ENCODE results near the gene HIP1.
"Not testable (repeated sequence)": the region's sequence is repeated elsewhere in the genome, so short reads cannot be mapped to it uniquely, and the experiment has no call there.

Gene HIP1

GRCh38 chr7:75704928-75705327 lies 33.8 kb downstream of the HIP1 start:
- Mint-ChIP-seq H3K9me3 (peaks cover 5% of the 10 kb centered on the region), H3K4me1 (no peaks in the 10 kb centered on the region), H3K27ac (no peak overlapping the region), H3K4me3 (no peak overlapping the region), H3K27me3 (no peaks in the 10 kb centered on the region), H3K36me3 (peaks cover 2% of the 10 kb centered on the region)

DNA sequence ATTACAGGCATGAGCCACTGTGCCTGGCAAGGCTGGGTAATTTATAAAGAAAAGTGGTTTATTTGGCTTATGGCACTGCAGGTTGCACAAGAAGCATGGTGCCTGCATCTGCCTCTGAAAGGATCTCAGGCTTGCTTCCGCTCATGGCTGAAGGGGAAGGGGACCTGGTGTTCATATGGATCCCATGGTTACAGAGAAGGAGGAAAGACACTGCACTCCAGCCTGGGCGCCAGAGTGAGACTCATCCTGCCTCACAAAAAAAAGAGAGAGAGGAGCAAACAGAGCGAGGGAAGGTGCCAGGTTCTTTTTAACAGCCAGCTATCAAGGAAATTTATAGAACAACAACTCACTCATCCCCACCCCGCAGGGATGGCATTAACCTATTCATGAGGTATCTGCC lies 36.2 kb downstream of the HIP1 start:
- Mint-ChIP-seq H3K27ac (no peak overlapping the region), H3K4me3 (no peak overlapping the region), H3K36me3 (no peaks in the 10 kb centered on the region), H3K4me1 (no peaks in the 10 kb centered on the region), H3K27me3 (no peaks in the 10 kb centered on the region), H3K9me3 (no peaks in the 10 kb centered on the region)

- Mint-ChIP-seq H3K4me3 (no peak overlapping the region), H3K36me3 (no peaks in the 10 kb centered on the region), H3K27me3 (no peaks in the 10 kb centered on the region), H3K27ac (no peak overlapping the region), H3K9me3 (no peaks in the 10 kb centered on the region), H3K4me1 (no peaks in the 10 kb centered on the region)
These were observed 38.7 kb downstream of the HIP1 start for GRCh38 chr7:75699993-75700392.

GRCh38 chr7:75698358-75698757 lies 40.4 kb downstream of the HIP1 start:
- Mint-ChIP-seq H3K27me3 (no peaks in the 10 kb centered on the region), H3K9me3 (no peaks in the 10 kb centered on the region), H3K36me3 (no peaks in the 10 kb centered on the region), H3K4me3 (no peak overlapping the region), H3K4me1 (no peaks in the 10 kb centered on the region), H3K27ac (no peak overlapping the region)

GRCh38 chr7:75696263-75697037 lies 42.3 kb downstream of the HIP1 start:
- no peaks in the 10 kb centered on the region for H3K27me3 Mint-ChIP-seq
- no peaks in the 10 kb centered on the region for H3K9me3 Mint-ChIP-seq
- H3K27ac Mint-ChIP-seq, result no peak overlapping the region
- no peaks in the 10 kb centered on the region for H3K4me1 Mint-ChIP-seq
- no peak overlapping the region for H3K4me3 Mint-ChIP-seq
- H3K36me3 Mint-ChIP-seq, result no peaks in the 10 kb centered on the region

GRCh38 chr7:75694638-75695399 lies 43.9 kb downstream of the HIP1 start:
- H3K27ac Mint-ChIP-seq, result no peak overlapping the region
- no peaks in the 10 kb centered on the region for H3K4me1 Mint-ChIP-seq
- no peaks in the 10 kb centered on the region for H3K36me3 Mint-ChIP-seq
- H3K9me3 Mint-ChIP-seq, result no peaks in the 10 kb centered on the region
- no peaks in the 10 kb centered on the region for H3K27me3 Mint-ChIP-seq
- H3K4me3 Mint-ChIP-seq, result no peak overlapping the region

DNA sequence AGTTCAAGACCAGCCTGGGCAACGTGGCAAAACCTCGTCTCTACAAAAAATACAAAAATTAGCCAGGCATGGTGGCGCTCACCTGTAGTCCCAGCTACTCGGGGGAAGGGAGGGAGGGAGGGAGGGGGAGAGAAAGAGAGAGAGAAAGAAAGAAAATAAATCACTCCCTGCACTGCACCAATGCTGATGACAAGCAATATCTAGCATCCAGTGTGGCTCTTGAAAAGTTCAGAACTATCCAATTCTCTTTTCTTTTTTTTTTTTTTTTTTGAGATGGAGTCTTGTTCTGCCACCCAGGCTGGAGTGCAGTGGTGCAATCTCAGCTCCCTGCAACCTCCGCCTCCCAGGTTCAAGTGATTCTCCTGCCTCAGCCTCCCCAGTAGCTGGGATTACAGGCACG lies 45.1 kb downstream of the HIP1 start:
- not testable (repeated sequence) for H3K4me1 Mint-ChIP-seq, H3K9me3 Mint-ChIP-seq, H3K36me3 Mint-ChIP-seq, H3K27me3 Mint-ChIP-seq, H3K27ac Mint-ChIP-seq, H3K4me3 Mint-ChIP-seq

DNA sequence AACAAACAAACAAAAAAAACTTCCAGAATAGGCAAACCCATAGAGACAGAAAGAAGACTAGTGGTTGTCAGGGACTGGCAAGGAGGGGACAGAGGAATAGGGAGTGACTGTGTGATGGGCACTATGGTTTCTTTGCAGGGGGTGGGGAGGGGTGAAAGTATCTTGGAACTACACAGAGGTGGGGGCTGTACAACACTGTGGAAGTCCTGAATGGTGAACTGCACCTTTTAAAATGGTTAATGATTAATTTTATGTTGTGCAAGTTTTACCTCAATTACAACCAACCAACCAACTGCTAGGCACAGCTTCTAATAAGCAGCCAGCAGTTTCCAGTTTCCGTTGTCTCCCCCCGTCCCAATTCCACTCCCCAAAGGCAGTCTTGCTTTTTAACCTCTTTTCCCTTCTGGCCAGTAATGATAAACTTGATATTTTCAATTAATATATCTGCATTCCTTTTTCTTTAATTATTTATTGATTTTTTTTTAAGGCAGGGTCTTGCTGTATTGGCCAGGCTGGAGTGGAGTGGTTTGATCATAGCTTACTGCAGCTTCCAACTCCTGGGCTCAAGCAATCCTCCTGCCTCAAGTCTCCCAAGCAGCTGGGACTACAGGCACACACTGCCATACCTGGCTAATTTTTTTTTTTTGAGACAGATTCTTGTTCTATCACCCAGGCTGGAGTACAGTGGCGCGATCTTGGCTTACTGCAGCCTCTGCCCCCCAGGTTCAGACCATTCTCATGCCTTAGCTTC lies 46.8 kb downstream of the HIP1 start:
- peaks cover 9% of the 10 kb centered on the region for H3K27me3 Mint-ChIP-seq
- no peaks in the 10 kb centered on the region for H3K9me3 Mint-ChIP-seq
- no peaks in the 10 kb centered on the region for H3K36me3 Mint-ChIP-seq
- H3K27ac Mint-ChIP-seq, result no peak overlapping the region
- H3K4me3 Mint-ChIP-seq, result no peak overlapping the region
- no peaks in the 10 kb centered on the region for H3K4me1 Mint-ChIP-seq

GRCh38 chr7:75690121-75690523 lies 48.6 kb downstream of the HIP1 start:
- Mint-ChIP-seq H3K4me3 (no peak overlapping the region), H3K27ac (no peak overlapping the region), H3K36me3 (no peaks in the 10 kb centered on the region), H3K27me3 (peaks cover 11% of the 10 kb centered on the region), H3K4me1 (no peaks in the 10 kb centered on the region), H3K9me3 (no peaks in the 10 kb centered on the region)

DNA sequence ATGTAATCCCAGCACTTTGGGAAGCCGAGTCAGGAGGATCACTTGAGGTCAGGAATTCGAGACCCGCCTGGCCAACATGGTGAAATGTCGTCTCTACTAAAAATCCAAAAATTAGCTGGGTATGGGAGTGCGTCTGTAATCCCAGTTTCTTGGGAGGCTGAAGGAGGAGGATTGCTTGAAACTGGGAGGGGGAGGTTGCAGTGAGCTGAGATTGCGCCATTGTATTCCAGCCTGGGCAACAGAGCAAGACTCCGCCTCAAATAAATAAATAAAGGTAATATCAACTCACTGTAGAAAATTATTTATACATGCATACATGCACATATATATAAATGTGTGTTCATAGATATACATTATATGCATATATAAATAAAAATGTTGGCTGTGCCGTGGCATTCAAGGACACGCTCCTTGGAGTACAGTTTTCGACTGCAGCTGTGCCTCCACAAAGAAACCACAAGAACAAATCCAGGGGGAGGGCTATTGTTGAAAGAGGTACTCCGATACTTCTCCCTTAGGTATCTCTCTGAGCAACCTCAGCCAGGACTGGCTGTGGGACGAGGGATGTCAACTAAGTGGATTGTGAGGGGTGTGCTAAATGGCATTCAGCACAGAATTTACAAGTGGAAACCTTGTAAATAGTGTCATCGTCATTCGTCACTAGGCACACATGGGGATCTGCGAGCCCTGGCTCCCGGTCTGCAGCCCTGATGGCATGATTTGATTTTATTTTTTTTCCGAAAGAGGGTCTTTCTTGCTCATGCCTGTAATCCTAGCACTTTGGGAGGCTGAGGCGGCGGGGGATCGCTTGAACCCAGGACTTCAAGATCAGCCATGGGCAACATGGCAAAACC lies 49.3 kb downstream of the HIP1 start:
- Mint-ChIP-seq H3K36me3 (no peaks in the 10 kb centered on the region), H3K4me1 (no peaks in the 10 kb centered on the region), H3K27ac (no peak overlapping the region), H3K9me3 (no peaks in the 10 kb centered on the region), H3K4me3 (no peak overlapping the region), H3K27me3 (peaks cover 11% of the 10 kb centered on the region)

GRCh38 chr7:75688200-75689136 lies 50.3 kb downstream of the HIP1 start:
- Mint-ChIP-seq H3K9me3 (no peaks in the 10 kb centered on the region), H3K36me3 (no peaks in the 10 kb centered on the region), H3K27me3 (peaks cover 11% of the 10 kb centered on the region), H3K4me3 (no peak overlapping the region), H3K27ac (no peak overlapping the region), H3K4me1 (no peaks in the 10 kb centered on the region)

GRCh38 chr7:75687246-75688088 lies 51.3 kb downstream of the HIP1 start:
- Mint-ChIP-seq H3K27me3 (peaks cover 11% of the 10 kb centered on the region), H3K4me1 (no peaks in the 10 kb centered on the region), H3K27ac (no peak overlapping the region), H3K9me3 (no peaks in the 10 kb centered on the region), H3K4me3 (no peak overlapping the region), H3K36me3 (no peaks in the 10 kb centered on the region)

DNA sequence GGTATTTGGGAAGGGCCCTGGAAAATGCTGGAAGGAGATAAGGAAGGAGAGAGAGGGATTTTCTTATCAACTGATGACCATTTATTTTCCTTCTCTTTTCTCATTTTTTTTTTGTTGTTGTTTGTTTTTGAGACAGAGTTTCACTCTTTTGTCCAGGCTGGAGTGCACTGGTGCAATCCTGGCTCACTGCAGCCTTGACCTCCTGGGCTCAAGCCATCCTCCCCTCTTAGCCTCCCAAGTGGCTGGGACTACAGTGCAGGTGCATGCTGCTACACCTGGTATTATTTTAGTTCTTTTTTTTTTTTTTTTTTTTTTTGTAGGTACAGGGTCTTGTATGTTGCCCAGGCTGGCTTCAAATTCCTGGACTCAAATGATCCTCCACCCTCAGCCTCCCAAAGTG lies 52.2 kb downstream of the HIP1 start:
- Mint-ChIP-seq H3K4me1 (no peaks in the 10 kb centered on the region), H3K9me3 (no peaks in the 10 kb centered on the region), H3K36me3 (no peaks in the 10 kb centered on the region), H3K4me3 (no peak overlapping the region), H3K27ac (no peak overlapping the region), H3K27me3 (peaks cover 11% of the 10 kb centered on the region)

DNA sequence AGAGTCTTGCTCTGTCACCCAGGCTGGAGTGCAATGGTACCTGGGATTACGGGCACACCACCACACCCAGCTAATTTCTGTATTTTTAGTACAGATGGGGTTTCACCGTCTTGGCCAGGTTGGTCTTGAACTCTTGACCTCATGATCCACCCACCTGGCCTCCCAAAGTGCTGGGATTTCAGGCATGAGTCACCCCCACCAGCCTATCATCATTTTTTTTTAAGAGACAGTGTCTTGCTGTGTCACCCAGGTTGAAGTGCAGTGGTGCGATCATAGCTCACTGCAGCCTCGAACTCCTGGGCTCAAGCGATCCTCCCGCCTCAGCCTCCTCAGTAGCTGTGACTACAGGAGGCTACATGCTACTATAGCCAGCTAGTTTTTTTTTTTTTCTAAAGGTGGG lies 56.7 kb downstream of the HIP1 start:
- H3K27ac Mint-ChIP-seq, H3K36me3 Mint-ChIP-seq, H3K4me3 Mint-ChIP-seq, H3K4me1 Mint-ChIP-seq, H3K27me3 Mint-ChIP-seq, H3K9me3 Mint-ChIP-seq: not testable (repeated sequence)

Data from activated naive CD4-positive, alpha-beta T cell treated with anti-CD3 and anti-CD28 coated beads, Interleukin-2, amount 50 U/mL, for 24 hours (primary cell).